Measurements from ENCODE around the gene PLK5.

The PLK5 gene

DNA sequence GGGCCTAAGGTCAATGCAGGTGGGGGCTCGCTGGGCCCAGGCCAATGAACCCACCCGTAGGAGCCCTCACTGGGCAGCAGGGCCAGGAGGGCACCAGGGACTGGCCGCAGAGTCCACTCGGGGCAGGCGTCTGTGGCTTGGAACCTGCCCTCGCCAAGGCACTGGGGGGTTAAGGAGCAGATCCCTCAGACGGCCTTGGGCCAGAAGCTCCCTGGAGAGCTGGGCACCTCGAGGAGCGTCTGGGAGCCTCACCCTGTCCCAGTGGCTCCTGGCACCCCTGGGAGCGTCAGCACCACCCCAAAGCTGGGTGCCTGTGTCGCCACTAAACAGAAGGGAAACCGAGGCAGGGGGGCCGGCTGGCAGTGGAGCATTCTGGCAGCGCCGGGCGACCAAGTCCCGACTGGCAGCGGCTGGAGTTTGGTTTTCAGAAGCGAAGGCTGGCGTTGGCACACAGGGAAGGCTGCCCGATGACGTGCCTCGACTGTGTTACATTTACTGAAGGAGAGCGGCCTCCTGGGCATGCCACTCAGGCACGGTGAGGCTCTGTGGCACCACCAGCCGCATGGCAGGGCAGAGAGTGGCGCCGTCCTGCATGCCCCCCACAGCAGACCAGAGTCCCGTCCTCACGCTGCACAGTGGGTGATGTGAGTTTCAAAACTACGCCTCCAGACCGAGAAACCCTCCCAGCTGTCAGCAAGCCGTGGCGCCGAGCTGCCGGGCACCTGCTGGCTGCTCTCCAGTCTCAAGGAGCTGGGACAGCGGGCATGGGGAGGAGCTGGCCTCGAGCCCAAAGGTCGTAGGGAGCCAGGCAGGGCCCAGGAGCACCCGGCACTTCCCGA lies 53.4 kb downstream of the PLK5 start:
- DNase-seq (ENCODE audit: low read depth), result no peak

DNA sequence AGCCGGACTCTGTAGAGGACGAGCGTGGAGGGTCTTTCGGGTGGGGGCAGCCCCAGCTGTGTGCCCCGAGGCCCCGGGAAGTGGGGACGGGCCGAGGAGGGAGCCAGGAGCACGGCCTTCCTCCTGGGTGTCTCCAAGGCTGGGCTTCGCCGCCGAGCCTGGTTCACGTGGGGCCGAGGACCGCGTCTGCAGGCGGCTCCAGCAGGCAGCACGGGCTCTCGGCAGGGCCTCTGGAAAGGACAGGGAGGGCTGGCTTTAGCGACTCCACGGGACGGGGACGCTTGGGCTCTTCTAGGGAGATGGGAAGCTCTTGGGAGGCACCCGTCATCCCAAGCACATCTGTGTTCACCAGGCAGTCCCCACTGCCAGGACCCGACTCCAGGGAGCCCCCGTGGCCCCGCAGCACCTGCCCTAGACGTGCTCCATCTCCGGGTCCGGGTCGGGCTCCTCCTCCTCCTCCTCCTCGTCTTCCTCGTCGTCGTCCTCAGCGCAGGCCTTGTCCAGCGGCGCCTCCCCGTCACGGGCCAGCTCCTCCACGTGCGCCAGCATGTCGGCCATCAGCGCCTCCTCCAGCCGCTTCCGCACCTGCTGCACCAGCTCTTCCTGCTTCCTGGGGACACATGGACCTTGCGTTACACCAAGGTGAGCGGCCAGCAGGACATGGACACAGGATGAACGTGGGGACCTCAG lies 54.2 kb downstream of the PLK5 start:
- DNase-seq (ENCODE audit: low read depth), result no peak

DNA sequence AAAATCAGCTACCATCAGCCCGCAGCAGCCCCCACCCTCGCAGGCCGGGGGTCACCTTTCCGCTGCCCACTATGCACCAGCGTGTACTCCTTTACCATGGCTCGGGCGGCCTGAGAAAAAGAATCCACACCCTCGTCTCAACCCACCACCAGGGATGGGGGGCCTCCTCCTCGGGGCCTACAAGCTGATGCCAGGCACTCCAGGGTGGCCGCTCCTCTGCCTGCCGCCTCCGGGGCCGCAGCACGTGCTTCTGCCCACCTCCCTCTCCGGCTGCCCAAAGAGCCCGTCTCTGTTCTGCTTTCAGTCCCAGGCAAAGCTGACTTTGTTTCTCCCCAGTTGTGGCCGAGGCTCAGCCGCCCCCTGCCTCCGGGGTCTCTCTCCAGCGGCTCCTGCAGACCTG lies 55.3 kb downstream of the PLK5 start:
- no peak for DNase-seq (ENCODE audit: low read depth)

DNA sequence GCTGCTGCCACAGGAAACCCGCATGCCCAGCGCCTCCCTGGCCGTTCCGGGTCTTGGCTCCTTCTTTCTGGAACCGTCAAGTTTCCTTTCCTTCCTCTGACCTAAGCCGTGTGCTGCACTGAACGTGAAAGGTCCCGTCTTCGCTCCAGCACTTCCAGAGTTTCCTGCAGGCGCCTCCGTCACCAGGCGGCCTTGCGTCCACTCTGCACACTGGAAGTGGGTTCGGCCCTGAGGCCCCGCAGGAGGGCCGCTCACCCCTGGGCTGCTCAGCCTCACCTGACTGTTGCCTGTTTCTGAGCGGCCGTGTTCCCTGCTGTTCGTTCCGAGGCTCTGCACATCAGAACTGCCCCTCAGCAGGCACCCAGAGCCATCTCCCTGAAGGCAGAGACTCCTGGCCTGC lies 56.5 kb downstream of the PLK5 start:
- DNase-seq (ENCODE audit: low read depth), result no peak

DNA sequence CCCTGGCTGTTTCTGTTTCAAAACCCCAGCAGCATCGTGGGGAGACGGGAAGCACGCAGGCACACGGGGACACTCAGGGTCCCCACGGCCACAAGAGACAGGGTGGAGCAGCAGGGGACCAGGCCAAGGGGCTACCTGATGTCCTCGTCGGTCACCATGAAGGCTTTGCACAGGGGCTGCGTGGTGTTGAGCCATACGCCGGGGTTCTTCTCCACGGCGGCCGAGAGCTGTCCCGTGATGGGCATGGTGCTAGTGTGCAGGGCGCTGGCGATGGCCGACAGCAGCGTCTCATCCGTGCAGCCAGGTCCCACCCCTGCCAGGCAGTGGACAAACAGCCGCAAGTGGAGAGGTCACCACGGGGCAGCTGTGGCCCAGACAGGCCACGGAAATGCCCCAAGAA lies 57.1 kb downstream of the PLK5 start:
- no peak for DNase-seq (ENCODE audit: low read depth)

DNA sequence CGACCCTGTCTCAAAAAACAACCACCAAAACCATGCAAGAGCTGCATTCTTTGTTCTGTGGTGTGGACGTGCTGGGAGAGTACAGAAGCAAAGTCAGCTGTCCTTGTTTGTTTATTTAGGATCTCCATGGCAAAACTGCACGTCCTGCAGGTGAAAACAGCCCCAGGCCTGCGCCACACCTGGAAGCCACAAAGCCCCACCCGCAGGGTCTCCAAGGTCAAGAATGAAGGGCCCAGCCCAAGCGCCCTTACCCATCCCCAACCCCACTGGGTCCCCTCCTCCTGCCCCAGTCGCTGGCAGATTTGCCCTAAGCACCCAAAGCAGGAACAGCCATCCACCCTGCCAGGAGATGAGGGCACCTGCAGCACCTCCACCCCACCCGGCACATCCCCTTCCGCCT lies 58.3 kb downstream of the PLK5 start:
- DNase-seq (ENCODE audit: low read depth), result no peak

DNA sequence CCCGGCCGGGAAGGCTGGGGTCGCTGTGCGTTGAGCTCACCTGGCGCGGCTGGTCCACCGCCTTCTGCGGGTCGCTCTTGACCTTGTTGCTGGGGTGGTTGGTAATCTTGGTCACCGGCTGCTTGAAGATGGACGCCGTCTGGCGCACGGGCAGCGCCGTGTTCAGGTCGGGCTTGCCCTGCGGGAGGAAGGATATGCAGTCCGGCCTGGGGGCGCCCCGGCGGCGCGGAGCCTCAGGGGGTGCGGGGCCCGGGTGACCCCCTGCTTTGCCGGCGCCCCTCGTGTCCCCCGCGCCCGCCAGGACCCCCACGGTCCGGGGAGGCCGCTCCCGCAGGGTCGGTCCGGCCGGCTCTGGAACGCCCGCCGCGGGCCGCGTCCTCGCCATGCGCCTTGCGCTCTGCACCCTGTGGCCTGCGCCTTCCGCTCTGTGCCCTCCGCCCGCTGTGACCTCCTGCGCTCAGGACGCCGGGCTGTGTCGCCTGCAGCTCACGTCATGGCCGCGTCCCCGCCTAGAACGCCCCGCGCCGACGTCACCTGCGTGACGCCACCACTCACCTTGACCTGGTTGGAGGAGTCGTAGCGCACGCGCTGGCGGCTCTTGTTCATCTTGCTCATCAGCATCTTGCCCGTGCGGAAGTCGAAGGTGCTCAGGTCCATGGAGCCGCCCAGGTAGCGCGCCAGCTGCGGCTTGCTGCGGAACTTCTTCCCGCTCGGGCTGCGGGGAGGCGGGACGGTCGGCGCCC lies 60.8 kb downstream of the PLK5 start:
- DNase-seq (ENCODE audit: low read depth), result no peak

DNA sequence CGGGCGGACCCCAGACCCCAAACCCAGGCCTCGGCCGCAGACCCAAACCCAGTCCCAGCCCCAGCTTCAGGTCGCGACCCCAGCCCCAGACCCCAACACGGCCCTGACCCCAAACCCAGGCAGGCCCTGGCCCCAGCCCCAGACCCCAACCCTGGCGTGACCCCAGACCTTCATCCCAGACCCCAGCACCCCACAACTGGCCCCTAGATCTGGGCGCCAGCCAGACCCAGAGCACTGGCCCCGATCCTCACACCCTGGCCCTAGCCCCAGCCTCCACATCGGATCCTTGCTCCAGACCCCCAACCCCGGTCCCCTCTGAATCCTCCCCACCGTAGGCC lies 61.3 kb downstream of the PLK5 start:
- DNase-seq (ENCODE audit: low read depth), result no peak
